IMR-90 (cell line): ENCODE results near the gene MRPS22. TPM values are rescaled to one million over a fixed set of nuclear protein-coding genes. Genes with fewer than 3 reads are reported as not detected.
A peak's percentile ranks its signal among the peaks of the same experiment; 100 is the strongest.

Experiments
- ATAC-seq: fragments of 200-7000 bp; cut with Tn5 transposase; 2 replicates; pipeline ENCODE4 v1.9.1; 2020; ENCODE audit warnings: low read depth, mild to moderate bottlenecking, moderate library complexity
- BruUV-seq: library from RNA; stranded (reverse); fragments of 400-500 nt; replicated peaks from 2 replicates; lab custom pipeline; 2021; lab: Mats Ljungman, UMichigan
- CTCF ChIA-PET: fragments of 300-600 bp; formaldehyde crosslinking; extraction: SDS; loops from one replicate; lab custom pipeline; 2021; ENCODE audit warnings: antibody characterized with exemption; lab: Yijun Ruan, JAX
- POLR2A ChIA-PET: fragments of 300-600 bp; sonication (Branson Sonifier 250); formaldehyde crosslinking; loops from one replicate; lab custom pipeline; 2022; ENCODE audit warnings: antibody characterized with exemption; ENCODE audit not compliant: unreplicated experiment; lab: Charles Lee
- DNase-seq: peaks from one replicate; pipeline ENCODE4 v3.0.0; 2013
- H2AFZ ChIP-seq: replicated peaks from 2 replicates; pipeline ENCODE3; 2013; ENCODE audit warnings: low read length, mild to moderate bottlenecking; ENCODE audit not compliant: poor library complexity
- H2AK5ac ChIP-seq: 2 replicates; pipeline ENCODE4 v1.6.1; 2013; ENCODE audit warnings: low read depth, low read length, inconsistent platforms
- H2AK9ac ChIP-seq: replicated peaks from 2 replicates; pipeline ENCODE3; 2013; ENCODE audit warnings: mild to moderate bottlenecking, low read depth, low read length, moderate library complexity; ENCODE audit not compliant: poor library complexity
- H2BK120ac ChIP-seq: 2 replicates; pipeline ENCODE4 v1.6.1; 2013; ENCODE audit warnings: low read depth, low read length, inconsistent platforms
- H2BK15ac ChIP-seq: 3 replicates; pipeline ENCODE4 v1.6.1; 2013; ENCODE audit warnings: low read depth, low read length, inconsistent platforms
- H2BK20ac ChIP-seq: 2 replicates; pipeline ENCODE4 v1.6.1; 2013; ENCODE audit warnings: low read depth, mild to moderate bottlenecking, inconsistent platforms, low read length, moderate library complexity
- H2BK5ac ChIP-seq: 2 replicates; pipeline ENCODE4 v1.6.1; 2013; ENCODE audit warnings: mild to moderate bottlenecking, low read depth, low read length, inconsistent platforms; ENCODE audit not compliant: poor library complexity, severe bottlenecking
- H3K14ac ChIP-seq: replicated peaks from 2 replicates; pipeline ENCODE4 v1.6.1; 2013; ENCODE audit warnings: low read depth, low read length, inconsistent platforms
- H3K18ac ChIP-seq: 2 replicates; pipeline ENCODE4 v1.6.1; 2013; ENCODE audit warnings: low read depth, low read length, control low read depth
- H3K23ac ChIP-seq: 2 replicates; pipeline ENCODE4 v1.6.1; 2013; ENCODE audit warnings: low read depth, low read length, inconsistent platforms
- H3K27ac ChIP-seq: 2 replicates; pipeline ENCODE4 v1.5.1; 2013; ENCODE audit warnings: mild to moderate bottlenecking, control low read depth, low read length; ENCODE audit not compliant: insufficient read depth
- H3K27me3 ChIP-seq: 2 replicates; pipeline ENCODE4 v1.6.1; 2013; ENCODE audit warnings: low read length; ENCODE audit not compliant: control insufficient read depth, insufficient read depth
- H3K36me3 ChIP-seq: 2 replicates; pipeline ENCODE4 v1.6.1; 2013; ENCODE audit warnings: low read length, mixed read lengths; ENCODE audit not compliant: control insufficient read depth, insufficient read depth
- H3K4ac ChIP-seq: 2 replicates; pipeline ENCODE4 v1.6.1; 2013; ENCODE audit warnings: low read depth, low read length, inconsistent platforms
- H3K4me1 ChIP-seq: 2 replicates; pipeline ENCODE4 v1.6.1; 2013; ENCODE audit warnings: low read length, mixed read lengths; ENCODE audit not compliant: control insufficient read depth, insufficient read depth
- H3K4me2 ChIP-seq: 2 replicates; pipeline ENCODE4 v1.6.1; 2013; ENCODE audit warnings: low read depth, mild to moderate bottlenecking, control low read depth, low read length, moderate library complexity
- H3K4me3 ChIP-seq: 2 replicates; pipeline ENCODE4 v1.5.1; 2013; ENCODE audit warnings: low read depth, mild to moderate bottlenecking, control low read depth, low read length, moderate library complexity; ENCODE audit not compliant: insufficient read depth
- H3K56ac ChIP-seq: 2 replicates; pipeline ENCODE4 v1.6.1; 2013; ENCODE audit warnings: low read length, inconsistent platforms; ENCODE audit not compliant: insufficient read depth; ENCODE audit errors: extremely low read depth
- H3K79me1 ChIP-seq, 2 experiments: 2 replicates each; pipeline ENCODE4 v1.6.1; 2013; ENCODE audit warnings: low read length in 2 of 2, inconsistent platforms in 1 of 2, low read depth in 1 of 2
- H3K9ac ChIP-seq: 2 replicates; pipeline ENCODE4 v1.6.1; 2013; ENCODE audit warnings: low read depth, low read length, control low read depth
- H3K9me1 ChIP-seq: 2 replicates; pipeline ENCODE4 v1.6.1; 2013; ENCODE audit warnings: low read length, inconsistent platforms; ENCODE audit not compliant: insufficient read depth
- H3K9me3 ChIP-seq: 2 replicates; pipeline ENCODE4 v1.6.1; 2013; ENCODE audit warnings: low read length; ENCODE audit not compliant: control insufficient read depth, insufficient read depth
- H4K20me1 ChIP-seq: 2 replicates; pipeline ENCODE4 v1.6.1; 2013; ENCODE audit warnings: low read length, inconsistent platforms; ENCODE audit not compliant: insufficient read depth
- H4K5ac ChIP-seq: 2 replicates; pipeline ENCODE4 v1.6.1; 2013; ENCODE audit warnings: mild to moderate bottlenecking, low read depth, low read length, control low read depth
- H4K8ac ChIP-seq, 2 experiments: 2 replicates each; pipeline ENCODE4 v1.6.1; 2013; ENCODE audit warnings: low read depth in 2 of 2, low read length in 2 of 2, control low read depth in 1 of 2, inconsistent platforms in 1 of 2
- H4K91ac ChIP-seq: 2 replicates; pipeline ENCODE4 v1.6.1; 2013; ENCODE audit warnings: low read depth, low read length, inconsistent platforms; ENCODE audit not compliant: insufficient read depth
- CEBPB ChIP-seq: IDR thresholded peaks from 2 replicates; pipeline ENCODE4 v1.6.1; 2012; ENCODE audit warnings: low read depth, low read length, improper control_type of control experiment
- MAFK ChIP-seq: IDR thresholded peaks from 2 replicates; pipeline ENCODE4 v1.6.1; 2012; ENCODE audit warnings: low read depth, low read length, improper control_type of control experiment
- MAZ ChIP-seq: IDR thresholded peaks from 2 replicates; pipeline ENCODE4 v1.6.1; 2012; ENCODE audit warnings: low read depth, mild to moderate bottlenecking, low read length, improper control_type of control experiment, moderate library complexity, borderline replicate concordance
- RCOR1 ChIP-seq: IDR thresholded peaks from 2 replicates; pipeline ENCODE4 v1.6.1; 2012; ENCODE audit warnings: mild to moderate bottlenecking, low read length, improper control_type of control experiment; ENCODE audit not compliant: insufficient replicate concordance
- dilution Hi-C: fragments of 300-500 bp; cut with HindIII; formaldehyde crosslinking; loops from one replicate; pipeline ENCODE4 v1.14.3; 2018; ENCODE audit warnings: low sequenced_read_pairs; ENCODE audit not compliant: unreplicated experiment
- in situ Hi-C: fragments of 300-500 bp; cut with MboI; formaldehyde crosslinking; loops from 3 replicates; pipeline ENCODE4 v1.14.3; 2019; ENCODE audit warnings: low sequenced_read_pairs, inconsistent platforms, mixed read lengths
- intact Hi-C: fragments of 100-400 bp; cut with micrococcal nuclease; formaldehyde crosslinking; loops from 2 replicates; pipeline ENCODE4 v1.10.0; 2022
- polyA plus RNA-seq, 3 experiments: library from polyadenylated mRNA; depleted of rRNA; stranded (reverse); fragments of >200 nt; gene quantifications; 2 replicates each; pipeline ENCODE4 v1.2.3, GENCODE V29; 2012; ENCODE audit warnings: low replicate concordance in 1 of 3
- total RNA-seq: library from RNA; depleted of rRNA; stranded (reverse); fragments of >200 nt; gene quantifications from 2 replicates; pipeline ENCODE4 v1.2.3, GENCODE V29; 2012
- TF ChIP-seq, protein P1 (sequence below): fragments of 150-350 bp; IDR thresholded peaks from 2 replicates; pipeline ENCODE4 v1.6.1; 2016; ENCODE audit warnings: low read depth, mild to moderate bottlenecking, low read length, moderate library complexity, borderline replicate concordance
- TF ChIP-seq, protein P2 (sequence below): fragments of 150-350 bp; IDR thresholded peaks from 2 replicates; pipeline ENCODE4 v1.6.1; 2017; ENCODE audit warnings: mild to moderate bottlenecking, antibody characterized with exemption, low read length, low read depth

MRPS22 gene
- total and polyA plus RNA-seq, 2 of the 4 experiments (the other 2 are of a cell fraction), result 54.5 to 72.4 TPM

DNA sequence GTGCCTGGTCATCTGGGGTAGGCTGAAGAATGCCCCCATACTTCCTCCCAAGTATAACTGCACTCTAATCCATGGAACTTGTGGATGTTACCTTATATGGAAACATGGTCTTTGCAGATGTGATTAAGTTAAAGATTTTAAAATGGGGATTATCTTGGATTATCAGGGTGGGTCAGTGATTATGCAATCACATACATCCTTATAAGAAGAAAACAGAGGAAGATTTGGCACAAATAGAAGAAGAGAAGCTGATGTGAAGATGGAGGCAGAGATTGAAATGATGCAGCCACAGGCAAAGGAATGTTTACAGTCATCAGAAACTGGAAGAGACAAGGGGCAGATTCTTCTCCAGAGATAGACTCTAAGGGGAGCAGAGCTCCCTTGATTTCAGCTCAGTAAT, 1.8 kb upstream of the MRPS22 start:
- CTCF ChIA-PET, result no interaction called here
- BruUV-seq, result no TSS peak

More for the DNA sequence above, 1.8 kb upstream of the MRPS22 start:
- Histone ChIP-seq H2BK15ac (no peak overlapping the region), H2AK5ac (no peak overlapping the region), H3K9ac (no peak overlapping the region), H3K4me3 (no peak overlapping the region), H2AK9ac (no peak overlapping the region), H3K56ac (no peak overlapping the region), H3K4ac (no peak overlapping the region), H3K9me3 (no peaks in the 10 kb centered on the region), H2BK5ac (no peak overlapping the region), H4K20me1 (no peaks in the 10 kb centered on the region), H2AFZ (no peak overlapping the region), H3K79me1 (peaks cover 10 to 26% of the 10 kb centered on the region in 2 experiments), H4K91ac (no peak overlapping the region), H3K4me1 (peaks cover 2% of the 10 kb centered on the region), H3K27me3 (no peaks in the 10 kb centered on the region; the same call in 1 of the 2 replicates), H3K27ac (no peak overlapping the region), H3K36me3 (peaks cover 2% of the 10 kb centered on the region), H2BK120ac (no peak overlapping the region), H3K14ac (no peak overlapping the region), H2BK20ac (no peak overlapping the region), H3K23ac (no peak overlapping the region), H4K5ac (no peak overlapping the region), H4K8ac (no peak overlapping the region), H3K4me2 (no peak overlapping the region), H3K18ac (no peak overlapping the region), H3K9me1 (no peaks in the 10 kb centered on the region; the same call in 1 of the 2 replicates)
- TF ChIP-seq, protein P1, sequence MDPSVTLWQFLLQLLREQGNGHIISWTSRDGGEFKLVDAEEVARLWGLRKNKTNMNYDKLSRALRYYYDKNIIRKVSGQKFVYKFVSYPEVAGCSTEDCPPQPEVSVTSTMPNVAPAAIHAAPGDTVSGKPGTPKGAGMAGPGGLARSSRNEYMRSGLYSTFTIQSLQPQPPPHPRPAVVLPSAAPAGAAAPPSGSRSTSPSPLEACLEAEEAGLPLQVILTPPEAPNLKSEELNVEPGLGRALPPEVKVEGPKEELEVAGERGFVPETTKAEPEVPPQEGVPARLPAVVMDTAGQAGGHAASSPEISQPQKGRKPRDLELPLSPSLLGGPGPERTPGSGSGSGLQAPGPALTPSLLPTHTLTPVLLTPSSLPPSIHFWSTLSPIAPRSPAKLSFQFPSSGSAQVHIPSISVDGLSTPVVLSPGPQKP, result no peak
- TF ChIP-seq MAFK (no peak), MAZ (no peak), CEBPB (peak; percentile 53), RCOR1 (no peak)
- TF ChIP-seq, protein P2, sequence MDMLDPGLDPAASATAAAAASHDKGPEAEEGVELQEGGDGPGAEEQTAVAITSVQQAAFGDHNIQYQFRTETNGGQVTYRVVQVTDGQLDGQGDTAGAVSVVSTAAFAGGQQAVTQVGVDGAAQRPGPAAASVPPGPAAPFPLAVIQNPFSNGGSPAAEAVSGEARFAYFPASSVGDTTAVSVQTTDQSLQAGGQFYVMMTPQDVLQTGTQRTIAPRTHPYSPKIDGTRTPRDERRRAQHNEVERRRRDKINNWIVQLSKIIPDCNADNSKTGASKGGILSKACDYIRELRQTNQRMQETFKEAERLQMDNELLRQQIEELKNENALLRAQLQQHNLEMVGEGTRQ, result no peak
- dilution Hi-C loops (no loop called here), intact Hi-C loops (no loop called here), in situ Hi-C loops (loop anchor here (25.0 kb wide), 2 partner anchors 655 to 755 kb away; partner anchors contain the start of gene CEP70)
- no peak for ATAC-seq
- DNase-seq, result no peak
- POLR2A ChIA-PET, result no interaction called here
